Vagina (tissue), 2 donors: Measurements from ENCODE around the gene DNAJB8. TPM values are rescaled to one million over a fixed set of nuclear protein-coding genes. Genes with fewer than 3 reads are reported as not detected.

Source experiments
- DNase-seq, 2 donors: peaks; one replicate each; pipeline ENCODE4 v3.0.0-alpha.2; 2017; ENCODE audit errors: extremely low spot score in 2 of 2
- H3K27ac ChIP-seq: fragments of 200-600 bp; sonication (generic); one replicate; pipeline ENCODE4 v1.5.1; 2019
- H3K27me3 ChIP-seq: fragments of 200-600 bp; sonication (generic); one replicate; pipeline ENCODE4 v1.5.1; 2019
- H3K36me3 ChIP-seq, 2 donors: fragments of 200-600 bp; sonication (generic); one replicate each; pipeline ENCODE4 v1.5.1; 2017 to 2019
- H3K4me1 ChIP-seq: fragments of 200-600 bp; sonication (generic); one replicate; pipeline ENCODE4 v1.5.1; 2019
- H3K4me3 ChIP-seq, 2 donors: fragments of 200-600 bp; sonication (generic); 1 replicate in 1 of 2; 2 replicates in 1 of 2; pipeline ENCODE4 v1.5.1; 2016 to 2019
- H3K9me3 ChIP-seq: fragments of 200-600 bp; sonication (generic); one replicate; pipeline ENCODE4 v1.5.1; 2019
- CTCF ChIP-seq, 3 experiments: fragments of 450-650 bp in 2 of 3; fragments of 200-600 bp in 1 of 3; sonication (generic) in 1 of 3; IDR thresholded peaks; one replicate each; pipeline ENCODE4 v1.5.1; 2017 to 2019; ENCODE audit warnings: antibody characterized with exemption in 3 of 3, mild to moderate bottlenecking in 2 of 3, moderate library complexity in 2 of 3
- POLR2A ChIP-seq, 2 donors: fragments of 450-650 bp; IDR thresholded peaks; one replicate each; pipeline ENCODE4 v1.6.1; 2017; ENCODE audit warnings: antibody characterized with exemption in 2 of 2, mild to moderate bottlenecking in 2 of 2, moderate library complexity in 2 of 2
- POLR2AphosphoS5 ChIP-seq, 2 donors: sonication (generic); formaldehyde crosslinking; IDR thresholded peaks; one replicate each; pipeline ENCODE4 v1.9.0; 2017; ENCODE audit warnings: antibody characterized with exemption in 2 of 2, mild to moderate bottlenecking in 2 of 2, low read depth in 1 of 2; ENCODE audit not compliant: insufficient read depth in 1 of 2
- intact Hi-C: fragments of 100-400 bp; cut with DNase I; formaldehyde crosslinking; loops from one replicate; pipeline ENCODE4 v1.15.1; 2023
- total RNA-seq: library from RNA; depleted of rRNA; stranded (reverse); fragments of >200 nt; gene quantifications from one replicate; pipeline ENCODE4 v1.2.3, GENCODE V29; 2016

Gene DNAJB8
- total RNA-seq, 1 donor from 2014 or later = not detected

GRCh38 chr3:128487813-128488635 is 21.3 kb upstream of the DNAJB8 start:
- DNase-seq = no peak
- Histone ChIP-seq H3K4me1 (peaks cover 91% of the 10 kb centered on the region), H3K27ac (peak overlapping the region; percentile 95), H3K4me3 (peak overlapping the region; percentile 83), H3K27me3 (no peaks in the 10 kb centered on the region), H3K36me3 (no peaks in the 10 kb centered on the region), H3K9me3 (no peaks in the 10 kb centered on the region)
- intact Hi-C loops = loop anchor here (2.0 kb wide), 1 partner anchor 309 kb away; no protein-coding TSS in a partner anchor
- no peak for TF ChIP-seq CTCF (IDR thresholded peaks at IDR 0.05)
- peak; percentile 16 to 93 for TF ChIP-seq POLR2AphosphoS5 (IDR thresholded peaks at IDR 0.05; ENCODE audit: insufficient read depth in 1 of 2, low read depth in 1 of 2)
- TF ChIP-seq POLR2A (IDR thresholded peaks at IDR 0.05) = peak in 1 of 2 donors; percentile 95

GRCh38 chr3:128487538-128487812 is 20.8 kb upstream of the DNAJB8 start:
- peak overlapping the region; percentile 95 for H3K27ac ChIP-seq
- TF ChIP-seq CTCF (IDR thresholded peaks at IDR 0.05) (no peak), POLR2AphosphoS5 (IDR thresholded peaks at IDR 0.05; ENCODE audit: insufficient read depth in 1 of 2, low read depth in 1 of 2) (no peak), POLR2A (IDR thresholded peaks at IDR 0.05) (no peak)
- H3K36me3 ChIP-seq = no peaks in the 10 kb centered on the region
- H3K27me3 ChIP-seq = no peaks in the 10 kb centered on the region
- H3K4me3 ChIP-seq = peak overlapping the region; percentile 83
- DNase-seq = no peak
- no peaks in the 10 kb centered on the region for H3K9me3 ChIP-seq
- intact Hi-C loops = no loop called here
- H3K4me1 ChIP-seq = peaks cover 85% of the 10 kb centered on the region

- no peaks in the 10 kb centered on the region for H3K9me3 ChIP-seq
- H3K36me3 ChIP-seq = no peaks in the 10 kb centered on the region
- H3K4me3 ChIP-seq = peak overlapping the region; percentile 83
- TF ChIP-seq POLR2AphosphoS5 (IDR thresholded peaks at IDR 0.05; ENCODE audit: insufficient read depth in 1 of 2, low read depth in 1 of 2) (peak in 1 of 2 donors; percentile 31), CTCF (IDR thresholded peaks at IDR 0.05) (no peak)
- no peak for DNase-seq
- peaks cover 84% of the 10 kb centered on the region for H3K4me1 ChIP-seq
- peak overlapping the region; percentile 95 for H3K27ac ChIP-seq
- intact Hi-C loops = no loop called here
- H3K27me3 ChIP-seq = no peaks in the 10 kb centered on the region
These were observed 20.2 kb upstream of the DNAJB8 start for GRCh38 chr3:128486681-128487537.

- Histone ChIP-seq H3K27me3 (no peaks in the 10 kb centered on the region), H3K4me1 (peaks cover 85% of the 10 kb centered on the region), H3K9me3 (no peaks in the 10 kb centered on the region), H3K36me3 (no peaks in the 10 kb centered on the region), H3K4me3 (peak overlapping the region; percentile 83), H3K27ac (peak overlapping the region; percentile 95)
- DNase-seq = no peak
- intact Hi-C loops = no loop called here
- TF ChIP-seq POLR2AphosphoS5 (IDR thresholded peaks at IDR 0.05; ENCODE audit: insufficient read depth in 1 of 2, low read depth in 1 of 2) (no peak), CTCF (IDR thresholded peaks at IDR 0.05) (no peak), POLR2A (IDR thresholded peaks at IDR 0.05) (no peak)
These were observed 19.5 kb upstream of the DNAJB8 start for GRCh38 chr3:128486205-128486628.
